HEK293 (cell line): ENCODE data around the gene MPG.

ENCODE experiments used
- CTCF ChIA-PET: fragments of 350-600 bp; formaldehyde crosslinking; extraction: SDS; loops from one replicate; lab custom pipeline; 2021; ENCODE audit warnings: antibody characterized with exemption; lab: Yijun Ruan, JAX
- POLR2A ChIA-PET: fragments of 300-600 bp; formaldehyde crosslinking; extraction: SDS; loops from one replicate; lab custom pipeline; 2020; ENCODE audit warnings: antibody characterized with exemption, inconsistent platforms; lab: Yijun Ruan, JAX
- H3K27ac ChIP-seq: fragments of 200-500 bp; sonication (Bioruptor generic); 2 replicates; pipeline ENCODE4 v1.5.1; 2014; ENCODE audit warnings: low read depth, low read length, control low read depth, inconsistent platforms; ENCODE audit errors: extremely low read depth
- H3K36me3 ChIP-seq, 2 experiments: fragments of 200-500 bp in 1 of 2; sonication (Bioruptor generic) in 1 of 2; 1 replicate in 1 of 2; 2 replicates in 1 of 2; pipeline ENCODE4 v1.5.1; 2014 to 2017; ENCODE audit warnings: inconsistent platforms in 2 of 2, low read length in 2 of 2; ENCODE audit not compliant: control insufficient read depth in 2 of 2, insufficient read depth in 1 of 2
- H3K4me1 ChIP-seq: fragments of 200-500 bp; sonication (Bioruptor generic); 2 replicates; pipeline ENCODE4 v1.5.1; 2014; ENCODE audit warnings: mild to moderate bottlenecking, low read length, inconsistent platforms; ENCODE audit not compliant: control insufficient read depth, insufficient read depth
- H3K4me3 ChIP-seq: 2 replicates; pipeline ENCODE4 v1.5.1; 2011; ENCODE audit warnings: low read depth, mild to moderate bottlenecking, control low read depth, low read length, moderate library complexity
- H3K9me3 ChIP-seq: fragments of 200-500 bp; sonication (Bioruptor generic); 2 replicates; pipeline ENCODE4 v1.5.1; 2014; ENCODE audit warnings: low read depth, low read length, inconsistent platforms; ENCODE audit not compliant: control insufficient read depth, insufficient read depth
- EGR2 ChIP-seq: fragments of 450-650 bp; formaldehyde crosslinking; IDR thresholded peaks from 2 replicates; pipeline ENCODE4 v1.5.1; 2016; ENCODE audit warnings: low read depth, missing biosample characterization, missing genetic modification characterization
- GLI2 ChIP-seq: fragments of 450-650 bp; formaldehyde crosslinking; IDR thresholded peaks from 2 replicates; pipeline ENCODE4; 2017; ENCODE audit warnings: missing biosample characterization, missing genetic modification characterization, low read depth, borderline replicate concordance
- GLI4 ChIP-seq: fragments of 450-650 bp; formaldehyde crosslinking; IDR thresholded peaks from 2 replicates; pipeline ENCODE4 v1.5.1; 2016; ENCODE audit warnings: missing biosample characterization, missing genetic modification characterization
- GLIS1 ChIP-seq: fragments of 450-650 bp; formaldehyde crosslinking; IDR thresholded peaks from 2 replicates; pipeline ENCODE4 v1.5.1; 2016; ENCODE audit warnings: missing biosample characterization, missing genetic modification characterization
- KLF16 ChIP-seq: fragments of 450-650 bp; formaldehyde crosslinking; IDR thresholded peaks from 2 replicates; pipeline ENCODE4 v1.5.1; 2017; ENCODE audit warnings: missing biosample characterization, missing genetic modification characterization
- OVOL3 ChIP-seq: fragments of 450-650 bp; formaldehyde crosslinking; IDR thresholded peaks from 2 replicates; pipeline ENCODE4 v1.5.1; 2016; ENCODE audit warnings: missing biosample characterization, missing genetic modification characterization
- PBX3 ChIP-seq: sonication (generic); formaldehyde crosslinking; IDR thresholded peaks from 2 replicates; pipeline ENCODE4 v1.8.1; 2022; ENCODE audit warnings: mild to moderate bottlenecking, moderate library complexity, missing genetic modification reagents
- PRDM1 ChIP-seq: fragments of 450-650 bp; formaldehyde crosslinking; IDR thresholded peaks from 2 replicates; pipeline ENCODE4; 2016; ENCODE audit warnings: missing biosample characterization, missing genetic modification characterization
- PRDM10 ChIP-seq: fragments of 450-650 bp; formaldehyde crosslinking; IDR thresholded peaks from 2 replicates; pipeline ENCODE4 v1.5.1; 2016; ENCODE audit warnings: missing biosample characterization, missing genetic modification characterization
- SALL2 ChIP-seq: fragments of 450-650 bp; formaldehyde crosslinking; IDR thresholded peaks from 2 replicates; pipeline ENCODE4 v1.5.0; 2017; ENCODE audit warnings: missing biosample characterization, mild to moderate bottlenecking, missing genetic modification characterization, borderline replicate concordance
- SETDB1 ChIP-seq: IDR thresholded peaks from one replicate; pipeline ENCODE4 v1.6.1; 2017; ENCODE audit warnings: mild to moderate bottlenecking, low read length, moderate library complexity, mixed read lengths; ENCODE audit not compliant: insufficient read length
- TRIM28 ChIP-seq: IDR thresholded peaks from 2 replicates; pipeline ENCODE4 v1.6.1; 2011; ENCODE audit warnings: low read length, control low read depth, borderline replicate concordance
- ZFHX2 ChIP-seq: fragments of 450-650 bp; formaldehyde crosslinking; conservative IDR thresholded peaks from 2 replicates; pipeline ENCODE4 v1.5.1; 2016; ENCODE audit warnings: missing biosample characterization, missing genetic modification characterization
- ZFP41 ChIP-seq: fragments of 450-650 bp; formaldehyde crosslinking; IDR thresholded peaks from 2 replicates; pipeline ENCODE4 v1.5.1; 2016; ENCODE audit warnings: missing biosample characterization, missing genetic modification characterization, borderline replicate concordance
- ZNF148 ChIP-seq: fragments of 450-650 bp; formaldehyde crosslinking; IDR thresholded peaks from 2 replicates; pipeline ENCODE4 v1.5.0; 2017; ENCODE audit warnings: missing biosample characterization, missing genetic modification characterization, borderline replicate concordance
- ZNF266 ChIP-seq: fragments of 450-650 bp; formaldehyde crosslinking; IDR thresholded peaks from 2 replicates; pipeline ENCODE4 v1.5.1; 2016; ENCODE audit warnings: missing biosample characterization, missing genetic modification characterization, low read depth
- ZNF354C ChIP-seq: fragments of 450-650 bp; formaldehyde crosslinking; IDR thresholded peaks from 2 replicates; pipeline ENCODE4 v1.5.1; 2016; ENCODE audit warnings: missing biosample characterization, missing genetic modification characterization, low read depth, borderline replicate concordance
- ZNF394 ChIP-seq: fragments of 450-650 bp; formaldehyde crosslinking; IDR thresholded peaks from 2 replicates; pipeline ENCODE4 v1.5.1; 2016; ENCODE audit warnings: missing biosample characterization, missing genetic modification characterization, mild to moderate bottlenecking, moderate library complexity, borderline replicate concordance
- ZNF501 ChIP-seq: fragments of 450-650 bp; formaldehyde crosslinking; IDR thresholded peaks from 2 replicates; pipeline ENCODE4 v1.5.1; 2016; ENCODE audit warnings: missing biosample characterization, missing genetic modification characterization
- ZNF513 ChIP-seq: fragments of 450-650 bp; IDR thresholded peaks from 2 replicates; pipeline ENCODE4 v1.5.1; 2018; ENCODE audit warnings: missing biosample characterization, missing genetic modification characterization
- ZNF558 ChIP-seq: fragments of 450-650 bp; formaldehyde crosslinking; IDR thresholded peaks from 2 replicates; pipeline ENCODE4 v1.5.1; 2016; ENCODE audit warnings: missing biosample characterization, missing genetic modification characterization
- ZNF596 ChIP-seq: fragments of 450-650 bp; IDR thresholded peaks from 2 replicates; pipeline ENCODE4 v1.5.0; 2018; ENCODE audit warnings: missing biosample characterization, mild to moderate bottlenecking, missing genetic modification characterization, moderate library complexity
- ZNF623 ChIP-seq: fragments of 450-650 bp; formaldehyde crosslinking; IDR thresholded peaks from 2 replicates; pipeline ENCODE4 v1.5.1; 2016; ENCODE audit warnings: missing biosample characterization, missing genetic modification characterization
- ZNF658 ChIP-seq: fragments of 450-650 bp; formaldehyde crosslinking; IDR thresholded peaks from 2 replicates; pipeline ENCODE4; 2016; ENCODE audit warnings: missing biosample characterization, missing genetic modification characterization
- ZNF670 ChIP-seq: fragments of 450-650 bp; formaldehyde crosslinking; IDR thresholded peaks from 2 replicates; pipeline ENCODE4 v1.5.1; 2016; ENCODE audit warnings: missing biosample characterization, missing genetic modification characterization, low read depth
- ZNF747 ChIP-seq: fragments of 450-650 bp; formaldehyde crosslinking; IDR thresholded peaks from 2 replicates; pipeline ENCODE4 v1.5.1; 2016; ENCODE audit warnings: missing biosample characterization, missing genetic modification characterization
- ZNF837 ChIP-seq: fragments of 450-650 bp; formaldehyde crosslinking; IDR thresholded peaks from 2 replicates; pipeline ENCODE4 v1.5.1; 2016; ENCODE audit warnings: missing biosample characterization, missing genetic modification characterization
- ZNF843 ChIP-seq: fragments of 450-650 bp; formaldehyde crosslinking; IDR thresholded peaks from 2 replicates; pipeline ENCODE4 v1.5.1; 2016; ENCODE audit warnings: missing biosample characterization, missing genetic modification characterization

MPG gene

GRCh38 chr16:41439-42068, 36.5 kb upstream of the MPG start:
- H3K9me3 ChIP-seq = no peaks in the 10 kb centered on the region
- TF ChIP-seq ZNF148 (tag by site-specific recombination) (no peak), ZNF354C (tag by site-specific recombination) (no peak), ZNF670 (no peak), EGR2 (peak; percentile 58), ZNF747 (no peak), ZNF658 (no peak), ZNF266 (tag by site-specific recombination) (no peak), ZNF513 (tag by site-specific recombination) (no peak), ZFP41 (tag by site-specific recombination) (no peak), GLI2 (no peak), SALL2 (tag by site-specific recombination) (no peak), KLF16 (tag by site-specific recombination) (no peak), ZNF837 (tag by site-specific recombination) (no peak), ZNF394 (tag by site-specific recombination) (no peak), ZNF843 (tag by site-specific recombination) (no peak), PBX3 (no peak), ZFHX2 (tag by site-specific recombination) (peak; percentile 73), ZNF501 (tag by site-specific recombination) (no peak), GLIS1 (peak; percentile 95), ZNF596 (tag by site-specific recombination) (no peak), OVOL3 (tag by site-specific recombination) (no peak)
- POLR2A ChIA-PET = interaction anchor here (1.0 kb wide), 1 partner anchor 12 kb away, joined by 3 read pairs; the partner anchor contains the start of genes POLR3K and SNRNP25
- CTCF ChIA-PET = interaction anchor here (0.7 to 1.3 kb wide), 2 partner anchors 7 to 55 kb away, joined by 4 to 5 read pairs; no protein-coding TSS in a partner anchor
- H3K4me3 ChIP-seq = no peak overlapping the region
- 0 out of 2 replicates have a peak, but pooled peaks cover 2% of the 10 kb centered on the region for H3K4me1 ChIP-seq
- H3K27ac ChIP-seq = no peak overlapping the region
- peaks cover 9 to 63% of the 10 kb centered on the region in 2 experiments for H3K36me3 ChIP-seq

- Histone ChIP-seq H3K4me3 (no peak overlapping the region), H3K9me3 (no peaks in the 10 kb centered on the region), H3K4me1 (0 out of 2 replicates have a peak, but pooled peaks cover 2% of the 10 kb centered on the region), H3K27ac (no peak overlapping the region), H3K36me3 (peaks cover 10 to 63% of the 10 kb centered on the region in 2 experiments)
- ChIA-PET POLR2A (no interaction called here), CTCF (interaction anchor here (1.0 to 1.3 kb wide), 2 partner anchors 23 to 55 kb away, joined by 3 to 5 read pairs; no protein-coding TSS in a partner anchor)
- TF ChIP-seq TRIM28 = peak; percentile 53; the same call in 1 of the 2 replicates
- TF ChIP-seq GLI4 (tag by site-specific recombination) = no peak
- peak; percentile 44 for TF ChIP-seq SETDB1
- TF ChIP-seq ZNF558 (tag by site-specific recombination) = no peak
- peak; percentile 40; the same call in 1 of the 2 replicates for TF ChIP-seq PRDM10
- peak; percentile 90 for TF ChIP-seq PRDM1
- no peak for TF ChIP-seq ZNF623 (tag by site-specific recombination)
These were observed 36.0 kb upstream of the MPG start for GRCh38 chr16:42069-42457.
